CD8-positive, alpha-beta memory T cell (primary cell): ENCODE data around the gene TUBGCP6. TPM values are rescaled to one million over a fixed set of nuclear protein-coding genes. Genes with fewer than 3 reads are reported as not detected.

Source experiments
- CTCF ChIA-PET: fragments of 350-600 bp; sonication (Branson Sonifier 250); formaldehyde crosslinking; loops from one replicate; lab custom pipeline; 2021; ENCODE audit warnings: antibody characterized with exemption; lab: Charles Lee
- POLR2A ChIA-PET: fragments of 350-600 bp; sonication (Branson Sonifier 250); formaldehyde crosslinking; loops from one replicate; lab custom pipeline; 2021; ENCODE audit warnings: antibody characterized with exemption; lab: Charles Lee
- DNase-seq, 5 donors: peaks; one replicate each; pipeline versions ENCODE4 v3.0.0 to v3.0.0-alpha.2; 2020 to 2022; ENCODE audit warnings: mixed read lengths in 1 of 5
- H3K27ac ChIP-seq: one replicate; pipeline ENCODE4 v1.7.0; 2013; ENCODE audit warnings: low read depth, mild to moderate bottlenecking, low read length, moderate library complexity
- H3K27me3 ChIP-seq: 2 replicates; pipeline ENCODE4 v1.7.0; 2013; ENCODE audit warnings: low read length, mild to moderate bottlenecking; ENCODE audit not compliant: insufficient read depth, poor library complexity, severe bottlenecking
- H3K36me3 ChIP-seq: 2 replicates; pipeline ENCODE4 v1.7.0; 2013; ENCODE audit warnings: mild to moderate bottlenecking, low read length, moderate library complexity; ENCODE audit not compliant: insufficient read depth
- H3K4me1 ChIP-seq: 2 replicates; pipeline ENCODE4 v1.7.0; 2013; ENCODE audit warnings: mild to moderate bottlenecking, low read length, moderate library complexity; ENCODE audit not compliant: insufficient read depth
- H3K4me3 ChIP-seq: 2 replicates; pipeline ENCODE4 v1.7.0; 2013; ENCODE audit warnings: mild to moderate bottlenecking, low read length
- H3K9me3 ChIP-seq: 2 replicates; pipeline ENCODE4 v1.7.0; 2013; ENCODE audit warnings: mild to moderate bottlenecking, low read length
- H3K27ac Mint-ChIP-seq, 8 donors: one replicate each; pipeline ENCODE4 v1.8.0; 2020 to 2021; ENCODE audit warnings: mixed read lengths in 8 of 8, mild to moderate bottlenecking in 6 of 8, inconsistent platforms in 3 of 8, moderate library complexity in 3 of 8
- H3K27me3 Mint-ChIP-seq, 2 donors: one replicate each; pipeline ENCODE4 v1.8.0; 2020 to 2021; ENCODE audit warnings: mixed read lengths in 2 of 2, mild to moderate bottlenecking in 1 of 2, moderate library complexity in 1 of 2
- H3K36me3 Mint-ChIP-seq, 3 donors: one replicate each; pipeline ENCODE4 v1.8.0; 2020 to 2021; ENCODE audit warnings: mixed read lengths in 3 of 3, inconsistent platforms in 1 of 3, mild to moderate bottlenecking in 1 of 3
- H3K4me1 Mint-ChIP-seq, 3 donors: one replicate each; pipeline ENCODE4 v1.8.0; 2020 to 2021; ENCODE audit warnings: mixed read lengths in 3 of 3, inconsistent platforms in 1 of 3, mild to moderate bottlenecking in 1 of 3
- H3K4me3 Mint-ChIP-seq, 7 donors: one replicate each; pipeline ENCODE4 v1.8.0; 2020 to 2021; ENCODE audit warnings: mixed read lengths in 7 of 7, mild to moderate bottlenecking in 6 of 7, moderate library complexity in 4 of 7, inconsistent platforms in 2 of 7
- H3K9me3 Mint-ChIP-seq, 5 donors: one replicate each; pipeline ENCODE4 v1.8.0; 2020 to 2022; ENCODE audit warnings: mixed read lengths in 5 of 5, mild to moderate bottlenecking in 3 of 5, moderate library complexity in 2 of 5, inconsistent platforms in 1 of 5
- polyA plus RNA-seq: library from polyadenylated mRNA; unstranded; fragments of 300-500 nt; fragmentation: Illumina TruSeq; gene quantifications from one replicate; pipeline ENCODE4 v1.2.3, GENCODE V29; 2021
- total RNA-seq, 2 experiments: library from RNA; stranded (reverse); gene quantifications; one replicate each; pipeline ENCODE4 v1.2.3, GENCODE V29; 2021

The TUBGCP6 gene
- total and polyA plus RNA-seq, 3 experiments from 2014 or later: 18.6 to 52.2 (median 51.4) TPM

DNA sequence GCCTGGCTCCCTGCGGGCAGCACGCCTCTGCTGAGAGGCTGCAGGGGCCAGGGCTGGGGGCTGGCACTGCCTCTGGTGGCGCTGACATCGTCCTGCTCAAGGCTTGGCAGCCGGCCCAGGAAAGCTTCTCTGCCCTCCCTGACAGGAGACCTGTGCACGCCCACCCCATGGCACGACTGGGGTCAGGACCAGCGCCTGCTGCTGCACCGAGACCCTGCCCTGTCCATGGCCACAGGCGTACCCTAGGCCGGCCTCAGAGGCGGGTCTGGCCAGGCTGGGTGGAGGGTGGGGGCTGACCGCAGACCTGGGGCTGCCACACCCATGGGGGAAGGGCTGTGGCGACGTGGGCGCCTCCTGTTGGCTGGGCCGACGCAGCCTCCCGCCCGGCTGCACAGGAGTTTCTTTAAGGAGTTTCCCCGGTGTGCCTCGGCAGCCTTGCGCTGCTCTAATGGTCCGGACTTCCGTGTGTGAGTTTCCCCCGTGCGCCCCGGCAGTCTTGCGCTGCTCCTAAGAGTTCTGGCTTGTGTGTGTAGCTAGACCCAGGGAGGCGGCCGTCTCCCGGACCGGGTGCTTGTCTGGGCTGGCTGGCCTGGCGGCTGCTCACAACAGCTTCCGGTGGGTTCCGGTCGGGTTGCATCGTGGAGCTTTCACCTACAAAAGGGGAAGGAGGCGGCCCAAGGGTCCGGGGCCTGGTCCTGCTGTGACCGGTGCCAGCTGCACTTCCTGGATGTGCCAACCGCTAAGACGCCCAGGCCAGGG, 54.5 kb downstream of the TUBGCP6 start:
- peak; percentile 72 to 90 (median 85) for DNase-seq
- Mint-ChIP-seq H3K4me1 (peaks cover 34 to 60% (median 43%) of the 10 kb centered on the region in 3 donors), H3K4me3 (peak overlapping the region; percentile 84 to 96 (median 90)), H3K36me3 (peaks cover 0 to 33% (median 2%) of the 10 kb centered on the region in 3 donors), H3K27me3 (peaks cover 0 to 5% of the 10 kb centered on the region in 2 donors), H3K27ac (peak overlapping the region; percentile 95 to 100 (median 100)), H3K9me3 (no peaks in the 10 kb centered on the region)
- ChIA-PET POLR2A (interaction anchor here (0.6 to 2.3 kb wide), 14 partner anchors 9 to 358 kb away, joined by 3 to 6 read pairs (median 3); partner anchors contain the start of genes SCO2, SELENOO and TUBGCP6), CTCF (interaction anchor here (0.7 to 3.4 kb wide), 12 partner anchors 17 to 567 kb away, joined by 3 to 14 read pairs (median 4); partner anchors contain the start of genes HDAC10 and SCO2)
- peak overlapping the region; percentile 93 for H3K27ac ChIP-seq
- H3K4me3 ChIP-seq: peak overlapping the region; percentile 83
- peaks cover 63% of the 10 kb centered on the region for H3K4me1 ChIP-seq
- peaks cover 14% of the 10 kb centered on the region for H3K36me3 ChIP-seq
- no peaks in the 10 kb centered on the region for H3K9me3 ChIP-seq
- no peaks in the 10 kb centered on the region for H3K27me3 ChIP-seq

DNA sequence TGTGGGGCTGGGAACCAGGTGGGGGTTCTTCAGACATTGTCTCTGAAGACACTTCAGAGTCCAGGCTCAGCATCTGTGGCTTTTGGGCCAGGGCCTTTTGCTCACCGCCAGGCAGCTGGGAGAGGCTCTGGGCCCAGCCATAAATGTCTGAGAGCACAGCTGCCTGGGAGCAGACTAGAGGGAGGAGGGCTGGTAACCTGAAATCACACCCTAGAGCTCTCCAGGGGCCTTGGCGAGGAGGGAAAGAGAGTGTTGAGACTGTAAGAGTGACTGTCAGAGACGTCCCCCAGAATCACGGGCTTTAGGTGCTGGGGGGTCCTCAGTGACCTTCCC, 55.0 kb downstream of the TUBGCP6 start:
- CTCF ChIA-PET: interaction anchor here (0.7 to 3.4 kb wide), 3 partner anchors 17 to 61 kb away, joined by 3 to 14 read pairs (median 3); no protein-coding TSS in a partner anchor

DNA sequence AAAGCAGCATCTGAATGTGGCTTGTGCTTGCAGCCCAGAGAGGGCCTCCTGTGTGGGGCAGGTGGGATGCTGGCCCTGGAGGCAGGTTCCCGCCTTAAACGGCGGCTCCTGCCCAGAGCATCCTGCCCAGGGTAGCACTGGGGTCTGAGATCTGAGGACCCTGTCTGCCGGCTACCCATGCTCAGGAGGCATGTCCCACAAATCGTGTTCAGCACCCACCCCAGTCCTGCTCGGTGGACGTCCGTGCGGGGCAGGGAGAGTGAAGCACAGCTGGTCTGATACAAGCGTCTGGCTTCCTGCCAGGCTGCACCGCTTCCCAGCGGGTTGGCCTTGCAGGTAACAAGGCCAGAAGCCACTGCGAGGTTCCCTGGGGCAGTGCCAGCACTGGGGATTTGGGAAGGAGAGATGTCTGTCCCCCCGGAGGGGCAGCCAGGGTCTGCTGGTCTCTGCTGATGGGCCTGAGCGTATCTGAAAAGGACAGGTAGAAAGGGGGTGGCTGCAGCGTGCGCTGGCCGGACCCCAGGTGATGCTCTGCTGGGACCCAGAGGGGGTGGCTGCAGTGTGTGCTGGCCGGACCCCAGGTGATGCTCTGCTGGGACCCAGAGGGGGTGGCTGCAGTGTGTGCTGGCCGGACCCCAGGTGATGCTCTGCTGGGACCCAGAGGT, 55.5 kb downstream of the TUBGCP6 start:
- Mint-ChIP-seq H3K4me3 (peak overlapping the region; percentile 84 to 93 (median 88)), H3K27me3 (peaks cover 0 to 6% of the 10 kb centered on the region in 2 donors), H3K4me1 (peaks cover 35 to 65% (median 44%) of the 10 kb centered on the region in 3 donors), H3K27ac (peak overlapping the region; percentile 95 to 100 (median 100)), H3K9me3 (no peaks in the 10 kb centered on the region), H3K36me3 (peaks cover 0 to 25% (median 2%) of the 10 kb centered on the region in 3 donors)
- Histone ChIP-seq H3K27ac (peak overlapping the region; percentile 15), H3K4me3 (peak overlapping the region; percentile 83), H3K9me3 (no peaks in the 10 kb centered on the region), H3K36me3 (peaks cover 8% of the 10 kb centered on the region), H3K27me3 (no peaks in the 10 kb centered on the region), H3K4me1 (peaks cover 67% of the 10 kb centered on the region)
- CTCF ChIA-PET: interaction anchor here (0.7 to 3.4 kb wide), 3 partner anchors 18 to 61 kb away, joined by 3 to 14 read pairs (median 3); no protein-coding TSS in a partner anchor
- POLR2A ChIA-PET: interaction anchor here (1.0 to 1.6 kb wide), 4 partner anchors 12 to 125 kb away, joined by 3 to 4 read pairs (median 4); partner anchors contain the start of genes SELENOO and TUBGCP6
- peak in 1 of 5 donors; percentile 62 for DNase-seq

More for the DNA sequence above, 55.0 kb downstream of the TUBGCP6 start:
- Histone ChIP-seq H3K9me3 (no peaks in the 10 kb centered on the region), H3K27ac (peak overlapping the region; percentile 93), H3K36me3 (peaks cover 13% of the 10 kb centered on the region), H3K27me3 (no peaks in the 10 kb centered on the region), H3K4me3 (peak overlapping the region; percentile 83), H3K4me1 (peaks cover 67% of the 10 kb centered on the region)
- Mint-ChIP-seq H3K27me3 (peaks cover 0 to 6% of the 10 kb centered on the region in 2 donors), H3K27ac (peak overlapping the region; percentile 95 to 100 (median 100)), H3K36me3 (peaks cover 0 to 28% (median 2%) of the 10 kb centered on the region in 3 donors), H3K4me3 (peak overlapping the region; percentile 84 to 96 (median 90)), H3K9me3 (no peaks in the 10 kb centered on the region), H3K4me1 (peaks cover 35 to 61% (median 44%) of the 10 kb centered on the region in 3 donors)
- DNase-seq: no peak
- POLR2A ChIA-PET: interaction anchor here (0.7 to 1.6 kb wide), 6 partner anchors 11 to 336 kb away, joined by 3 to 6 read pairs (median 4); partner anchors contain the start of genes SCO2, SELENOO and TUBGCP6

DNA sequence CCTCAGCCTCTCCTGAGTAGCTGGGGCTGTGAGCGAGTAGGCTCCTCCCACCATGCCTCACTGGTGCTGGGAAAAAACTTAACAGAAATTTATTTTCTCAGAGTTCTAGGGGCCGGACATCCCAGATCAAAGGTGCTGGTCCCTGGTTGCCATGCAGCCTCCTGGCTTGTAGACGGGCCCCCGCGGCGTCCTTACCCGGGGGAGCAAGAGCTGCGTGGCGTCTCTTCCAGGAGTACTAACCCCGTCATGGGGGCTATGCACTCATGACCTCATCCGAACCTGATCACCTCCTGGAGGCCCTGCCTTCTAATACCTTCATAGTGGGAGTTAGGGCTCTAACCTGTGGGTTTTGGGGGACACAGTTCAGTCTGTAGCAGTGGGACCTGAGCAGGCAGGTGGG, 56.5 kb downstream of the TUBGCP6 start:
- Mint-ChIP-seq H3K9me3 (no peaks in the 10 kb centered on the region), H3K36me3 (peaks cover 0 to 20% (median 2%) of the 10 kb centered on the region in 3 donors), H3K4me1 (peaks cover 35 to 65% (median 44%) of the 10 kb centered on the region in 3 donors), H3K27ac (peak overlapping the region; percentile 46 to 100 (median 90)), H3K27me3 (peaks cover 0 to 6% of the 10 kb centered on the region in 2 donors), H3K4me3 (peak overlapping the region in 5 of 7 donors; percentile 34 to 90 (median 59))
- peaks cover 7% of the 10 kb centered on the region for H3K36me3 ChIP-seq
- H3K4me1 ChIP-seq: peaks cover 61% of the 10 kb centered on the region
- H3K27ac ChIP-seq: no peak overlapping the region
- no peak overlapping the region for H3K4me3 ChIP-seq
- POLR2A ChIA-PET: no interaction called here
- CTCF ChIA-PET: interaction anchor here (2.0 kb wide), 1 partner anchor 9 kb away, joined by 6 read pairs; no protein-coding TSS in a partner anchor
- no peak for DNase-seq
- H3K27me3 ChIP-seq: no peaks in the 10 kb centered on the region
- H3K9me3 ChIP-seq: no peaks in the 10 kb centered on the region

DNA sequence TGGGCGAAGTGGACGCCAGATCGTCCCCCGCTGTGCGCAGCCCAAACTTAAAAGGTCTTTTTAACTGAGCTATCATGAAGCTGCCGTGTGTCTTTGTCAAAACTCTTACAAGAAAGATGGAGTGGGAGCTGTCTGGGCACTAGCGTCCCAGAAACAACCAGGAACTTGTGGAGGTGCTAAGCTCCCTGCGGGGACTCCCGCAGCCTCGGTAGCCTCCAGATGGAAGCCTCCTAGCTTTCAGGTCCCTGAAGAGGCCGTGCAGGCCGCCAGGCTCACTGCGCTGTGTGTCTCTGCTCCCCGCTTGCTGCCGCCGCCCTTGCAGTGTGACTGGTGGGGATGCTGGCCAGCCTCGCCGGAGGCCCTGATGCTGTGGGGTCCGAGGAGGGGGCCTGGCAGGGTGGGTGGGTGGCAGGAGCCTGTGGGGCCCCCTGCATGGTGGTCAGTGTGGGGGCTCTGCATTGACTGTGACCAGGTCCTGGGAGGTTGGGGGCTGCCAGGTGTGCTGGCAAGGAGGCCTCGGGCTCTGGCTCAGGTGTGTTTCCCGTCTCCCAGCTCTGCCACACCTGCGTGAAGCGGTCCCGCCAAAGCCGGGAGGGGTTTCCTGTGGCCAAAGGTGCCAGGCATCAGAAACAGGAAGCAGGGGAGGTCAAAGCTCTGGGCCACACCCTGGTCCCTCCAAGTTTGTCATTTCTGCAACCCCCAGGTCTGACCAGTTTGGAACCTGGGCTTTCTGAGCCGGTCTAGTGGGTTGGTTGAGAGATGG, 57.9 kb downstream of the TUBGCP6 start:
- peak overlapping the region; percentile 90 to 100 (median 98) for H3K27ac Mint-ChIP-seq
- peak overlapping the region; percentile 78 for H3K4me3 ChIP-seq
- peaks cover 0 to 14% (median 2%) of the 10 kb centered on the region in 3 donors for H3K36me3 Mint-ChIP-seq
- H3K27ac ChIP-seq: peak overlapping the region; percentile 61
- H3K27me3 Mint-ChIP-seq: peaks cover 0 to 2% of the 10 kb centered on the region in 2 donors
- ChIA-PET CTCF (interaction anchor here (2.0 kb wide), 1 partner anchor 10 kb away, joined by 6 read pairs; no protein-coding TSS in a partner anchor), POLR2A (no interaction called here)
- DNase-seq: peak in 3 of 5 donors; percentile 33 to 58 (median 34)
- H3K4me1 Mint-ChIP-seq: peaks cover 29 to 53% (median 33%) of the 10 kb centered on the region in 3 donors
- peaks cover 7% of the 10 kb centered on the region for H3K36me3 ChIP-seq
- H3K27me3 ChIP-seq: no peaks in the 10 kb centered on the region
- H3K9me3 Mint-ChIP-seq: no peaks in the 10 kb centered on the region
- peak overlapping the region; percentile 94 to 98 (median 95) for H3K4me3 Mint-ChIP-seq
- H3K9me3 ChIP-seq: no peaks in the 10 kb centered on the region
- peaks cover 47% of the 10 kb centered on the region for H3K4me1 ChIP-seq

DNA sequence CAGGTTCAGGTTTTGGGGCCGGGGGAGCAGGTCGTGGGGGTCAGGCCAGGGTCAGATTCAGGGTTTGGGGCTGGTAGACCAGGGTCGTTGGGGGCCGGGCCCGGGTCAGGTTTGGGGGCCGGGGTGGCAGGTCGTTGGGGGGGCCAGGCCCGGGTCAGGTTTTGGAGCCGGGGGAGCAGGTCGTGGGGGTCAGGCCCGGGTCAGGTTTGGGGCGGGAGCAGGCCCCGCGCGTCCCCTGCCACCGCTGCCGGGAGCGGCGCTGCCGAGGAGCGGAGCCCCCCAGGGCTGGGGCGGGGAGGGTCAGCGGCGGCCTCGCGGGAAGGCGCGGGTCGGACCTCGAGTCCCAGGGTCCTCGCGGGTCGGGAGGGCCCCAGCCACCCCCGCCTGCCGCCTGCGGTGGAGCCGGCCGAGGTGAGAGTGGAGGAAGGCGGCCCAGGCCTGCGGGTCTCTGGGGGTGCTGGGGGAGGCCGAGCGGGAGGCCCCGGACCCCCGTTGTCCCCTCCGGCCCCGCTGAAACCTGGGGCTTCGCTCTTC, 58.6 kb downstream of the TUBGCP6 start:
- Mint-ChIP-seq H3K4me1 (peaks cover 22 to 46% (median 26%) of the 10 kb centered on the region in 3 donors), H3K27ac (peak overlapping the region; percentile 90 to 100 (median 98)), H3K36me3 (peaks cover 0 to 10% (median 2%) of the 10 kb centered on the region in 3 donors), H3K9me3 (no peaks in the 10 kb centered on the region), H3K27me3 (peaks cover 0 to 2% of the 10 kb centered on the region in 2 donors), H3K4me3 (peak overlapping the region; percentile 94 to 98 (median 95))
- H3K27ac ChIP-seq: peak overlapping the region; percentile 61
- no peaks in the 10 kb centered on the region for H3K9me3 ChIP-seq
- POLR2A ChIA-PET: no interaction called here
- H3K27me3 ChIP-seq: no peaks in the 10 kb centered on the region
- CTCF ChIA-PET: interaction anchor here (2.0 kb wide), 1 partner anchor 11 kb away, joined by 6 read pairs; no protein-coding TSS in a partner anchor
- peak overlapping the region; percentile 78 for H3K4me3 ChIP-seq
- DNase-seq: peak in 1 of 5 donors; percentile 55
- peaks cover 40% of the 10 kb centered on the region for H3K4me1 ChIP-seq
- H3K36me3 ChIP-seq: peaks cover 7% of the 10 kb centered on the region
